Caki2 (cell line): ENCODE measurements around the gene KLKB1. TPM values are rescaled to one million over a fixed set of nuclear protein-coding genes. Genes with fewer than 3 reads are reported as not detected.
"Not testable (repeated sequence)": the region's sequence is repeated elsewhere in the genome, so short reads cannot be mapped to it uniquely, and the experiment has no call there.

Source experiments
- DNase-seq: peaks from one replicate; pipeline ENCODE4 v3.0.0-alpha.2; 2015; ENCODE audit warnings: low read depth
- in situ Hi-C: cut with HindIII; loops from 2 replicates; pipeline ENCODE4 v1.10.0; 2016; ENCODE audit warnings: low sequenced_read_pairs, low pct_unique_long_range_greater_than_20kb, mixed read lengths
- total RNA-seq: library from RNA; depleted of rRNA; stranded (reverse); fragments of >200 nt; shearing (Covaris generic); gene quantifications from 2 replicates; pipeline ENCODE4 v1.2.3, GENCODE V29; 2014; ENCODE audit warnings: low replicate concordance

The KLKB1 gene
- total RNA-seq, 1 experiment from 2014 or later: not detected

- DNase-seq: no peak
- in situ Hi-C loops: no loop called here
Observed at GRCh38 chr4:186255122-186255521, 27.8 kb downstream of the KLKB1 start.

GRCh38 chr4:186258216-186258811 lies 31.0 kb downstream of the KLKB1 start:
- DNase-seq: no peak
- in situ Hi-C loops: no loop called here

GRCh38 chr4:186260117-186260503 lies 32.8 kb downstream of the KLKB1 start:
- in situ Hi-C loops: no loop called here
- no peak for DNase-seq

- in situ Hi-C loops: no loop called here
- DNase-seq: no peak
Observed at GRCh38 chr4:186260504-186261448, 33.5 kb downstream of the KLKB1 start.

- in situ Hi-C loops: no loop called here
- DNase-seq: no peak
Observed at GRCh38 chr4:186264660-186265059, 37.4 kb downstream of the KLKB1 start.

GRCh38 chr4:186265250-186265649 lies 37.9 kb downstream of the KLKB1 start:
- DNase-seq, in situ Hi-C loops: not testable (repeated sequence)

- in situ Hi-C loops: no loop called here
Observed at GRCh38 chr4:186265683-186266652, 38.7 kb downstream of the KLKB1 start, which contains the start of gene F11. F11 (plus strand) TSS chr4:186266189; CDS start chr4:186267137, 948 bp downstream.

GRCh38 chr4:186266729-186267456 lies 39.6 kb downstream of the KLKB1 start:
- DNase-seq: no peak
- in situ Hi-C loops: no loop called here

More at GRCh38 chr4:186265683-186266652, 38.7 kb downstream of the KLKB1 start, which contains the start of gene F11:
- no peak for DNase-seq

GRCh38 chr4:186271081-186271678 lies 43.9 kb downstream of the KLKB1 start:
- DNase-seq: no peak
- in situ Hi-C loops: no loop called here

GRCh38 chr4:186272699-186273391 lies 45.5 kb downstream of the KLKB1 start:
- no peak for DNase-seq
- in situ Hi-C loops: no loop called here

- in situ Hi-C loops, DNase-seq: not testable (repeated sequence)
Observed at GRCh38 chr4:186273392-186273789, 46.1 kb downstream of the KLKB1 start.

- in situ Hi-C loops: no loop called here
- no peak for DNase-seq
Observed at GRCh38 chr4:186283311-186283710, 56.0 kb downstream of the KLKB1 start.

GRCh38 chr4:186285147-186285546 lies 57.8 kb downstream of the KLKB1 start:
- in situ Hi-C loops: no loop called here
- DNase-seq: no peak

GRCh38 chr4:186286581-186286980 lies 59.3 kb downstream of the KLKB1 start:
- no peak for DNase-seq
- in situ Hi-C loops: no loop called here

- DNase-seq: no peak
- in situ Hi-C loops: no loop called here
Observed at GRCh38 chr4:186291256-186291890, 64.1 kb downstream of the KLKB1 start.

GRCh38 chr4:186294160-186294559 lies 66.9 kb downstream of the KLKB1 start:
- no peak for DNase-seq
- in situ Hi-C loops: no loop called here
